OCI-LY1 (cell line): ENCODE results near the gene JMJD4.
"Not testable (repeated sequence)": the region's sequence is repeated elsewhere in the genome, so short reads cannot be mapped to it uniquely, and the experiment has no call there.

Experiments used
- CTCF ChIP-seq: fragments of 200-600 bp; sonication (generic), shearing (Covaris generic); IDR thresholded peaks from 2 replicates; pipeline ENCODE4 v1.5.1; 2017; ENCODE audit warnings: mild to moderate bottlenecking, antibody characterized with exemption, low read length, moderate library complexity, mixed read lengths
- EZH2 ChIP-seq: fragments of 200-600 bp; sonication (generic), shearing (Covaris generic); IDR thresholded peaks from 2 replicates; pipeline ENCODE4 v1.8.0; 2017; ENCODE audit warnings: borderline replicate concordance, mixed run types, mild to moderate bottlenecking, antibody characterized with exemption, low read length, moderate library complexity, mixed read lengths

- TF ChIP-seq CTCF, EZH2: not testable (repeated sequence)
These were observed 33.5 kb downstream of the JMJD4 start for GRCh38 chr1:227701631-227702030.
